Upper lobe of left lung (tissue), 4 donors: ENCODE measurements around the gene DOCK10.

Source experiments
- EP300 ChIP-seq, 4 donors: sonication (generic); formaldehyde crosslinking; IDR thresholded peaks; one replicate each; pipeline ENCODE4 v1.5.1; 2017; ENCODE audit warnings: antibody characterized with exemption in 4 of 4, control low read depth in 2 of 4
- POLR2A ChIP-seq, 4 donors: fragments of 450-650 bp; IDR thresholded peaks; one replicate each; pipeline ENCODE4 v1.5.1; 2016 to 2017; ENCODE audit warnings: antibody characterized with exemption in 4 of 4, mild to moderate bottlenecking in 2 of 4
- POLR2AphosphoS5 ChIP-seq, 2 donors: sonication (generic); formaldehyde crosslinking; IDR thresholded peaks; one replicate each; pipeline ENCODE4 v1.5.1; 2017; ENCODE audit warnings: antibody characterized with exemption in 2 of 2
- TF ChIP-seq, protein P1 (sequence below), 6 experiments: fragments of 450-650 bp in 4 of 6; fragments of 200-600 bp in 2 of 6; sonication (generic) in 2 of 6; IDR thresholded peaks; one replicate each; pipeline ENCODE4 v1.5.1; 2016 to 2019; ENCODE audit warnings: antibody characterized with exemption in 6 of 6

DNA sequence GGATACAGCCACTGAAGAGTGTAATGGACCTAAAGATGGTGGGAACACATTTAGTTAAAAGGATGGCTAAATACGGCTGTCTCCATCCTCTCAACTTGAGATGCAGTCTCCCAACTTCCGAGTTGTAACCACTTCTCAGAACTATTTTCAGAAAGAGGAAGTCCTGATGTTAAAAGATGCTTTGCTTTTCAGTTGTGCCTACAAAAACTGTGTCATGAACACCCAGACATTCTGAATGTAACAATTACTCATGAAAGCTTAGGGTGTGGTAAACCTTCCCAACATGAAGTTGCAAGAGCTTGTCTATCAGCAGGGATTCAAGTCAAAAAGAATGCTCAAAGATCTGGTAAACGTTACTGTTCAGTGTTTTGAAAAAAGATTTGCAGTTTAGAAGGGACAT, 147.9 kb downstream of the DOCK10 start:
- TF ChIP-seq, protein P1, sequence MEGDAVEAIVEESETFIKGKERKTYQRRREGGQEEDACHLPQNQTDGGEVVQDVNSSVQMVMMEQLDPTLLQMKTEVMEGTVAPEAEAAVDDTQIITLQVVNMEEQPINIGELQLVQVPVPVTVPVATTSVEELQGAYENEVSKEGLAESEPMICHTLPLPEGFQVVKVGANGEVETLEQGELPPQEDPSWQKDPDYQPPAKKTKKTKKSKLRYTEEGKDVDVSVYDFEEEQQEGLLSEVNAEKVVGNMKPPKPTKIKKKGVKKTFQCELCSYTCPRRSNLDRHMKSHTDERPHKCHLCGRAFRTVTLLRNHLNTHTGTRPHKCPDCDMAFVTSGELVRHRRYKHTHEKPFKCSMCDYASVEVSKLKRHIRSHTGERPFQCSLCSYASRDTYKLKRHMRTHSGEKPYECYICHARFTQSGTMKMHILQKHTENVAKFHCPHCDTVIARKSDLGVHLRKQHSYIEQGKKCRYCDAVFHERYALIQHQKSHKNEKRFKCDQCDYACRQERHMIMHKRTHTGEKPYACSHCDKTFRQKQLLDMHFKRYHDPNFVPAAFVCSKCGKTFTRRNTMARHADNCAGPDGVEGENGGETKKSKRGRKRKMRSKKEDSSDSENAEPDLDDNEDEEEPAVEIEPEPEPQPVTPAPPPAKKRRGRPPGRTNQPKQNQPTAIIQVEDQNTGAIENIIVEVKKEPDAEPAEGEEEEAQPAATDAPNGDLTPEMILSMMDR (IDR thresholded peaks at IDR 0.05) = no peak
- TF ChIP-seq EP300 (IDR thresholded peaks at IDR 0.05) (no peak), POLR2A (IDR thresholded peaks at IDR 0.05) (no peak), POLR2AphosphoS5 (IDR thresholded peaks at IDR 0.05) (no peak)
